Forelimb muscle (tissue), 1 donor: Measurements from ENCODE around the gene HLA-DPB1. TPM values are rescaled to one million over a fixed set of nuclear protein-coding genes. Genes with fewer than 3 reads are reported as not detected.

Experiments
- DNase-seq: peaks from one replicate; pipeline ENCODE4 v3.0.0-alpha.2; 2013; ENCODE audit warnings: low read depth
- polyA plus RNA-seq: library from polyadenylated mRNA; unstranded; fragments of 120-200 nt; gene quantifications from one replicate; pipeline ENCODE4 v1.2.1, GENCODE V29; 2013; ENCODE audit not compliant: insufficient read length

HLA-DPB1 gene
- polyA plus RNA-seq, 1 donor: 9.5 TPM

DNA sequence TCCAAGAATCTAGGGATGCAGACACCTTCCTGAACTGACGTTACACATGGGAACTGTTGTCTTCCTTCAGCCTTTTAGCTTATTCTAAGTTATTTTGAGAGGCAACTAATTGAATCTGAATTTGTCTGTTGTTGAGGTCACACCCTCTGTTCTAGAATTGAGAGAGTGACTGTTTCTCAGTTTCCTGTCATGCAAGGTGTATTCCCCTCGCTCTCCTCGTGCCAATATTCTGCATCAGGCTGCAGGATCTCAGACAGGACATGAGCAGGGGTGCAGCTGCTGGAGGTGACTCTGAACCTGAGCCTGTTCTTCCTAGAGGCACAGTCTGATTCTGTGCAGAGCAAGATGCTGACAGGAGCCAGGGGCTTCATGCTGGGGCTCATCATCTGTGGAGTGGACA, 52.5 kb downstream of the HLA-DPB1 start:
- no peak for DNase-seq

DNA sequence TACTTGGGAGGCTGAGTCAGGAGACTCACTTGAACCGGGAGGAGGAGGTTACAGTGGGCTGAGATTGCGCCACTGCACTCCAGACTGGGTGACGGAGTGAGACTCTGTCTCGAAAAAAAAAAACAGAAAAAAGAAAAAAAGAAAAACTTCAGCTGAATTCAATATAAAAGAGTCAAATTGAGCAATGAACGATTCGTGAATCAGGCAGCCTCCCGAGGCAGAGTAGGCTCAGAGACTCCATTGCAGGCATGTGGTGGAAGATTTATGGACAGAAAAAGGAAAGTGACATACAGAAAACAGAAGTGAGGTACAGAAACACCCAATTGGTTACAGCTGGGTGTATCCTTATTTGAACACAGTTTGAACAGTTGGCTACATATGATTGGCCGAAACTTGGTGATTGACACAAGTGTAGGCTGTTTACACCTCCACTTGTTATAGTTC, 56.3 kb downstream of the HLA-DPB1 start:
- DNase-seq: no peak

DNA sequence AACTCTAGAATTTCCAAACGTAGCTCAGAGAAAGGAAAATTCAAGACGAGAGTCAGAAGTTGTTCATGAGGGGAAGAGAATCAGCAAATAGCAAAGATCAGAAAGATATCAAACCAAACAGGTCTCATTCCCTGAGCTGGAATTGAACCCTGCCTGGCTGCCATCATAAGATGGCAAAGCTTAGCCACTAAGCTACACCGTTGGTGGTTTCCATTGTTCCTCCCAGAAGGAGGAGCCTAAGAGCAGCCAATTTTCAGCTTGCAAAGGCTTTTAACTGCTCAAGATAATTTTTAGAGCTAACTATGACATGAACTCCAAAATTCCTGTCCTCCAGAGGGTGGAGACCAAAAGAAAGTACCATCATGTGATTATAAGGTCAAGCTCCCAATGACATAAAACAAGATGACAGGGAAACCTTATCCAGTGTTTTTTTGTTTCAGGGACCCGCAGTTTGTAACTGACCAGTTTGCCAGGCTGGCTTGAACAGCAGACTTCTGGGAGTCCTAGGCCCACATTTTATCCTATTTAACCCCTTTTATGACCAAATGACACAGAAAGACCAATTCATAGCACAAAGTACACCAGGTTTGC, 60.6 kb downstream of the HLA-DPB1 start:
- no peak for DNase-seq

Other genes starting within 250 kb of the HLA-DPB1 start
- gene TAP2, start 237.3 kb upstream of the HLA-DPB1 start, polyA plus RNA-seq: 3.8 TPM
- 11.8 TPM for gene PSMB8, start 231.9 kb upstream of the HLA-DPB1 start, polyA plus RNA-seq
- gene TAP1, start 222.3 kb upstream of the HLA-DPB1 start, polyA plus RNA-seq: 9.6 TPM
- 4.1 TPM for gene PSMB9, start 221.8 kb upstream of the HLA-DPB1 start, polyA plus RNA-seq
- gene HLA-DMB, start 135.0 kb upstream of the HLA-DPB1 start, polyA plus RNA-seq: 4.8 TPM
- gene HLA-DMA, start 122.9 kb upstream of the HLA-DPB1 start, polyA plus RNA-seq: 12.6 TPM
- 150 TPM for gene BRD2, start 107.4 kb upstream of the HLA-DPB1 start, polyA plus RNA-seq
- 0.56 TPM for gene HLA-DOA, start 66.4 kb upstream of the HLA-DPB1 start, polyA plus RNA-seq
- 15.1 TPM for gene HLA-DPA1, start 2.3 kb upstream of the HLA-DPB1 start, polyA plus RNA-seq
- gene COL11A2, start 116.5 kb downstream of the HLA-DPB1 start, polyA plus RNA-seq: 41.7 TPM
- gene RXRB, start 124.7 kb downstream of the HLA-DPB1 start, polyA plus RNA-seq: 40.7 TPM
- 75.0 TPM for gene SLC39A7, start 124.9 kb downstream of the HLA-DPB1 start, polyA plus RNA-seq
- gene HSD17B8, start 128.7 kb downstream of the HLA-DPB1 start, polyA plus RNA-seq: 11.6 TPM
- gene RING1, start 132.5 kb downstream of the HLA-DPB1 start, polyA plus RNA-seq: 29.4 TPM
- gene VPS52, start 195.9 kb downstream of the HLA-DPB1 start, polyA plus RNA-seq: 45.3 TPM
- gene RPS18, start 196.1 kb downstream of the HLA-DPB1 start, polyA plus RNA-seq: 4,951 TPM
- 1.6 TPM for gene B3GALT4, start 201.1 kb downstream of the HLA-DPB1 start, polyA plus RNA-seq
- 52.7 TPM for gene WDR46, start 213.2 kb downstream of the HLA-DPB1 start, polyA plus RNA-seq
- gene PFDN6, start 213.6 kb downstream of the HLA-DPB1 start, polyA plus RNA-seq: 43.7 TPM
- gene RGL2, start 223.0 kb downstream of the HLA-DPB1 start, polyA plus RNA-seq: 54.4 TPM
- 20.3 TPM for gene TAPBP, start 238.1 kb downstream of the HLA-DPB1 start, polyA plus RNA-seq
- gene ZBTB22, start 241.8 kb downstream of the HLA-DPB1 start, polyA plus RNA-seq: 13.4 TPM
- gene DAXX, start 247.0 kb downstream of the HLA-DPB1 start, polyA plus RNA-seq: 29.5 TPM